ENCODE results near the gene PTPRN2.
"Not testable (repeated sequence)": the region's sequence is repeated elsewhere in the genome, so short reads cannot be mapped to it uniquely, and the experiment has no call there.

Gene PTPRN2

DNA sequence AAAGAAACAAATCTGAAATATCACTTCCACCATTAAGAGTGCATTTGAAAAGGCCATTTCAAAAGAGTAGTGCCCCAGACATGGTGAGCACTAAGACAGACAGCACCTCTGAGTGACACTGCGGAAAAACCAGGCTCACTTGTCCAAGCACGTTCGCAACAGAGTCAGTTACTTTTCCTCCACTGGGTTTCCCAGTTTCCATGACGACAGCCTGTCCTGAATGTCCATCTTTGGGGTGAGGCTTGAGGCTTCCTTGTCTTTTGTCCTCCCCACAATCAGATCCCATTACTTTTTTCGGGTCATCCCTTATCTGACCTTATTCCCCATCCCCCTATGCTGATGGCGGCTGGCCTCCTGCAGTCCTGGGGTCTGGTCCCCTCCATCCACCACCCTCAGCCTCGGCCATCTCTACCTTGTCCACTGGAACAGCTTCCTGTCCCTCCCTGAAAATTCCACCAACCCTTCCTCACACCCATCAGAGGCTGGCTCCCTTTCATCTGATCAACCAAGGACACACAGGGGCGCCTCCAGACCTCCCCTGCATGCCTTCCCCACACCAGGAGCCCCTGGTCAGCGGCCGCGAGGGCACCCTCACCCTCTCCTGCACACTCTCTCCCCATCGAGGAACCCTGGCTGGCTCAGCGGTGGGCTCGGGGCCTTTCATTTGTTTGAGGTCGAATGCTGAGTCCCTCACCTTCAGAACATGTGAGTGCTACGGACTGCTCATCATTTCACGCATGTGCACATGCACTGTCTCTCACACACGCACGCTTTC is 887.2 kb downstream of the PTPRN2 start:
- DNase-seq (ENCODE audit: low read depth in 2 of 2, low spot score in 1 of 2), result no peak

- no peak for DNase-seq (ENCODE audit: low read depth in 2 of 2, low spot score in 1 of 2)
Measured at GRCh38 chr7:157699357-157700013, 888.1 kb downstream of the PTPRN2 start.

- DNase-seq (ENCODE audit: low read depth in 2 of 2, low spot score in 1 of 2), result not testable (repeated sequence)
Measured at GRCh38 chr7:157697287-157697686, 890.3 kb downstream of the PTPRN2 start.

- not testable (repeated sequence) for DNase-seq (ENCODE audit: low read depth in 2 of 2, low spot score in 1 of 2)
Measured at GRCh38 chr7:157695609-157696008, 892.0 kb downstream of the PTPRN2 start.

- no peak for DNase-seq (ENCODE audit: low read depth in 2 of 2, low spot score in 1 of 2)
Measured at GRCh38 chr7:157694376-157694665, 893.3 kb downstream of the PTPRN2 start.

- no peak for DNase-seq (ENCODE audit: low read depth in 2 of 2, low spot score in 1 of 2)
Measured at GRCh38 chr7:157693521-157694375, 893.9 kb downstream of the PTPRN2 start.

GRCh38 chr7:157693071-157693520 is 894.5 kb downstream of the PTPRN2 start:
- no peak for DNase-seq (ENCODE audit: low read depth in 2 of 2, low spot score in 1 of 2)

DNA sequence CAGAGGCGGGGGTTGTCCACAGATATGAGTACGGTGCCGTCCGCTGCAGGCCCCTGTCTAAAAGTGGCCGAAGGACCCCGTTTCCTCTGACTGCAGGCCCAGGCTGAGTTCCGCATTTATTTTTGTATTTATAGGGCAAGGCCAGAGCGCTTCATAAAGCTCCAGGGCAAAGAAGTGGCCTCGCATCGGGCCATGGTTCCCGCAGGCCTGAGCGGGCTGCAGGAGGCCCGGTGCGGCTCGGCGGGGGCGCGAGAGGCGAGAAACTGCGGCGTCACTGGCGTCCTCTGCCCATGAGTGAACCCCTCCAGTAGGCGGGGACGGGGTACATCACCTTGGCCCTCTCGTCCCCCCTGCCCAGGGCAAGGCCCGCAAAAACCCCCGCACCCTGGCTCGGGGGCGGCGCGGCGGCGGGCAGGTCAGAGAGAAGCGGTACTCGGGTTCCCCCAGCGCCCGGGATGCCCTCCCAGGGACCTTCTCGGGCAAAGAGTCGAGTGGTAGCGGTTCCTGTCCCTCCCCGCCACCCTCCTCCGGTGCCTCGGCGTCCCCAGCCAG is 895.1 kb downstream of the PTPRN2 start:
- DNase-seq (ENCODE audit: low read depth in 2 of 2, low spot score in 1 of 2), result no peak

DNA sequence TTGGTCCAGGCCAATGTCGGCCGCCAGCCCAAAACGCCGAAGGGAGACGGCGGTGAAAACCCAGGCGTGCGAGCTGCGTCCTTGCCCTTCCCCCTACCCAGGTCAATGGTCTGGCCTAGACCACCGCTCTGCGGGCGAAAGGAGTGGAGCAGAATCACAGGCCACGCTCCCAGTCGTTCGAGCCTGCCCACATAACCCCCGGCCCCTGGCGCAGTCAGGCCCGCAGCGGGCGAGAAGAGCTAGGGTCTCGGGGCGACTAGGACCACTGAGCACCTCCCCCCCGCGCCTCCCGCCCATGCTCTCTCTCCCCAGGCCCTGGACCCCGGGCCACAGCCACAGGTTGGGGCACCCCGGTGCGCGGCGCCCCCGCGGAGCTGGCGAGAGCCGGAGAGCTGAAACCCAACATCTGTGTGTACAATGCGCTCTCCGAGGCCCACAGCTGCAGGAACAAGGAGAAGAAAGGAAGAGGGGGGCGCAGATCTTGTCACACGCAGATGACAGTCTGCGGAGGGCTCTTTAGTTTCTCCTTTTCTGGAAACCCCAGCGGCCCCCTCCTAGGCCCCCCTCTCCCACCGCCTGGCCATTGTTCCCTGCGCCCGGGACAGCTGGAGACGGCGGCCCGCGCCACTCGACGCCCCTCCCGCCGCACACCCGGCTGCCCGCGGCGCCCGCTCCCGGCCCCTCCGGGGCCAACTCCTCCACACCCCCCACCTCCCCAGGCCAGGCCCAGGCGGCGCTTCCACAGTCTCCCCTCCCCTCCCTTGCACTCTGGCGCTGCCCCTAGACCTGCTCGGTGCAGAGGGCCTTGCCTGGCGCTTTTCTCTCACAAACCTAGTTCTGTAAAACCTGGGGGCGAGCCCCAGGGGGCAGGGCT is 895.8 kb downstream of the PTPRN2 start:
- DNase-seq (ENCODE audit: low read depth in 2 of 2, low spot score in 1 of 2), result no peak

DNA sequence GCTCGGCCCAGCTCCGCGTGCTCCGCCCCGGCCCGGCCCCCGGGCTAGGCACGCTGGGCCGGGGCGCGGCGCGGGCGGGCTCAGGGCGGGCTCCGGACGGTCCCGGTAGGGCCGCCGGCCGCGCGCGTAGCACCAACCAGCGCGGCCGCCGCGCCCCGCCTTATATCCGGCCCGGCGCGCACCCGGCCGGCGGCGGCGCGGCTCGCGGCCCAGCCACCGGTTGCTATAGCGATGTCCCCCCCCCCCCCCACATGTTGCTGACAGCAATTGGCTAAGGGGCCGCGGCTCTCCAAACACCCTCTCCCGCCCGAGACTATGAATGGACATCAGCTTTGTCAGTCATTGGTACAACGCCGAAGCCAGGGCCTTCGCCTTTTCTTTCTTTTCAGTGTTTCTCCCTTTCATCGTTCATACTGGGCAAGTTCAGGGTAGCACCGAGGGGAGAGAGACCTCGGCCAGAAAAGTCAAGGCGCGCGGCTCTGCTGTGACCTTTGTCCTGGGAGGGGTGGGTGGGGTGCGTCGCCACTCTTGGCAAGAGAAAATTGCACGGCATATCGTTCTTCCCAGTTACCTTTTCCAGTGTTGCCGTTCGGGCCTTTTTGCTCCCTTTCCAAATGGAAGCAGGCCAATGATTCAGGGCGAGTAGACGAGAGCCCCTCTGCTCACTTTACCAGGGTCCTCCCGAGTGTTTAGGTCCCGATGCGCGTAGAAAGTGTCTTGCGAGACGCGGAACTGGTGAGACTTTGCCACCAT is 896.6 kb downstream of the PTPRN2 start:
- DNase-seq (ENCODE audit: low read depth in 2 of 2, low spot score in 1 of 2), result no peak

DNA sequence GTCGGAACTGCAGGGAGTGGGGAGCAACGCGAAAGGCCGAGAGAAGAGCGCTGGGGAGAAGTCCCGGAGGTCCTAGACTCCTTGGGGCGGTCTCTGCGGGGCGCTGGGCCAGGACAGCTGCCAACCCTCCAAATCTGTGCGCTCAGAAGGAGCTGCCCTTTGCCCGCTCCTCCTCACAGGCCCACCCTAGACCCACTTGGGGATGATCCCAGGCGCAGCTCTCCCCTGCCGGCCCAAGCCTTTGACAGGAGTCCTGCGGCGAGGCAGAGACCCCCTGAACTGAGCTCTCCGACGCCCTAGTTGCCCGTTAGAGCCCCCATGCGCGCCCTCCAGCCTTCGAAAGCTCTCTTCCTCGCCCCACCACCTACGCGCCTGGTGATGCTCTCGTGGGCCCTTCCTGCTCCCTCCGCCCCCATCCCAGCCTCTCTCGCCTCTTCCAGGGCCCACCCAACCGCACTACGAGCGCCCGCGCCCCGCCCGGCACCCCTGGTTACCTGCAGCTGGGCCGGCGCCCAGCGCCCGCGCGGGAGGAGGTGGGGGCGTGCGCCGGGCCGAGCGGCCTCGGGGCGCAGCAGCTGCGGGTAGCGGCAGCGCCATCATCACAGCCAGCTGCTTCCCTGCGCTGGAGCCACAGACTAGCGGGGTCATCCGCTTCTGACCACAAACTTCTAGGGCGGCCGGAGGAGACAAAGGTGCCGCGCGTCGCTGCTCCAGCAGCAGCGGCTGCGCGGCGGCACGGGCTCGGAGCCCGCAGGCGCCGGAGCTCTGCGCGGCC is 897.4 kb downstream of the PTPRN2 start:
- DNase-seq (ENCODE audit: low read depth in 2 of 2, low spot score in 1 of 2), result no peak

DNA sequence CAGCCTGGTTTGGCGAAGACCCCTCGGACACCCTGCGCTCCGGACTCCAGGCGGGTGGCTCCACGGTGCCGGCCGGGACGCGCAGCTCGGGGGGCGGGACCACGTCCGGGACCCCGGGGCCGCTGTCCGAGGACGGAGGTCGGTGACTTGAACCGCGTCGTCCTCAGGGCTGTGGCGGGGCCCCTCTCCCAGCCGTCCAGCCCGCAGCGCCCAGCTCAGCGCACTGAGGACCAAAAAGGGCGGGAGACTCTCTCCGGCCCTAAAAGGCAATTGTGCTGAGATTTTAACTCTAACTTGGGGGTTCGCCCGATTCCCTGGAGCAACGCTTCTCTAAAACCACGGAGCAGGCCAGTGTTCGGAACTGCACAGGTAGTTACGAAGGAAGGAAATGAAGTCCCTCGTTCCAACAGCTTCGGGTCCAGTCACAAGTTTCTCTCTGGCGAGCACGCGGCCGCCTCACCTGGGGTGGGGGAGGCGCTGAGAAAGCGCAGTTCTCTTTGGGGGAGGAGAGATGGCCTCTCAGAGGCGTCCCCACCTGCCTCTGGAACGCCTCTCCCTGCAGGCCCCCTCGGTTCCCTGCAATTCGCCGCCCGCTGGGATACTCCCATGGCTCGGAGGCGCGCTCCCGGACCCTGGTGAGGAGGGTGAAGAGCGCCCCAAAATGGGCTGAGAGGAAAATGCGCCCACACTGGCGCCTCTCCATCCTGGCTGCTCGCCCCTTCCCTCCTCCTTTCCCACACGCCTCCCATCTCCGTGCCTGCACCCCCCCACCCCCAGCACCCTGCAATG is 898.2 kb downstream of the PTPRN2 start:
- DNase-seq (ENCODE audit: low read depth in 2 of 2, low spot score in 1 of 2), result no peak

- no peak for DNase-seq (ENCODE audit: low read depth in 2 of 2, low spot score in 1 of 2)
Measured at GRCh38 chr7:157688533-157689268, 898.9 kb downstream of the PTPRN2 start.

DNA sequence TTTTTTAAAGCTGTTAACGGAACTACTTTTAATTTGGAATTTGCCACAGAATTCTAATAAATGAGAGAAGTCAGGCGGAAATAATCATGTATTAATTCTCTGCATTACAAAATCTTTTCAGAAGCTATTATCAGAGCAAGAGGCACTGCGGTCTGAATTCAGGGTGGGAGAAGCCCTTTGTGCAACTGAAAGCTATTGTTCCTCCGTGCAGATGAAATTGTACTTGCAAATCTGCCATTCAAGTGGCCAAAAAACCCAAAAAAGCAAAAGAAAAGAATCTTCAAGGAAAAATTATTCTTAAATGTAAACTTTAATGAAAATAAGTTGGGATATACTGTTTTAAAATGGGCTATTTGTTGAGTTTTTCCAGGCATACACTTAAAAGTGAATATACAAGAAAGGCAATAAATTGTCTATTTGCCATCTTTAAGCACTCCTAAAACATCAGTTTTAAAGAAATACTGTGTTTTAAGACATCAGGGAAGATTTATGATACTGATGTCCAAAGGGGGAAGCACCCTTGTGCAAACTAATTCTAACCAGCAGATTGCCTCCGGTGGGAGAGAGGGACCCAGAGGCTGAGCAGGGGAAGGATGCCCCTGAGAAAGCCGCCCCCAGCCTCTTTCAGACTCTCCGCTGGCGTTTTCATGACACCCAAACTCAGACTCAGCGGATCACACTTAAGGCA is 899.6 kb downstream of the PTPRN2 start:
- DNase-seq (ENCODE audit: low read depth in 2 of 2, low spot score in 1 of 2), result no peak

GRCh38 chr7:157687158-157687557 is 900.5 kb downstream of the PTPRN2 start:
- DNase-seq (ENCODE audit: low read depth in 2 of 2, low spot score in 1 of 2), result no peak

DNA sequence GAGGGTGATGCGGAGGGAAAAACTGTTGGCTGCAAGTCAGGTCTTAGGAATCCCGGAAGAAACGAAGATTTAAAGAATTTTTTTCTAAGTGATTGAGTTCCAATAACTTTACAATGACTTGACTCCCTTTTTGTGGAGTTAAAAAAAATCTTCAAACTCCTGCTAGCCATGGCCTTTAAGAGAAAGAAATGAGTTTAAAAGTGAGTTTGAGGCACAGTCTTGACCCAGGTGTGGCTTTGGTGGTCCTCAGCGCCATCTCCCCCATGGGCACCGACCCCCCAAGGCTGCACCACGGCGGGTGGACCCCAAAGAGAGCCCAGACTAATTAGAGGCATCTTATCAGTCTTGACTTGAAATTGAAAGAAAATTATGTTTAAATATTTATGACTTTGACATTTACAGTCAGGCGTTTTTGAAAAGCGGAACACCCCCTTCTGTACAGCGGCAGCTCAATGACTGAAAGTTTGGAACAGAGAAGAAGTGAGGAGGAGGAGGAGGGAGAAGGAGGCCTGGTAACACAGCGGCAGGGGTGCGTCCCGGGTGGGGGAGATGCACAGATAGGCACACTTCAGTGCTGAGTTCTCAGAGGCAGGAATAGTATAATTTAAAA is 901.2 kb downstream of the PTPRN2 start:
- no peak for DNase-seq (ENCODE audit: low read depth in 2 of 2, low spot score in 1 of 2)

All from stimulated activated CD8-positive, alpha-beta memory T cell treated with anti-CD3 and anti-CD28 coated beads, Interleukin-4, amount 100 ng/mL, for 4 hours (primary cell).